Gastrocnemius medialis (tissue), 4 donors: ENCODE data around the gene DMD. TPM values are rescaled to one million over a fixed set of nuclear protein-coding genes. Genes with fewer than 3 reads are reported as not detected.

Experiments
- ATAC-seq, 2 donors: fragments of 150-250 bp; one replicate each; pipeline ENCODE4 v1.9.1; 2016
- DNase-seq, 2 donors: peaks; one replicate each; pipeline ENCODE4 v3.0.0-alpha.2; 2019
- H3K27ac ChIP-seq, 4 donors: fragments of 200-600 bp; sonication (generic); 1 replicate in 1 of 4; 2 replicates in 3 of 4; pipeline ENCODE4 v1.5.1; 2016 to 2018; ENCODE audit warnings: mild to moderate bottlenecking in 2 of 4, moderate library complexity in 1 of 4
- H3K27me3 ChIP-seq, 3 donors: fragments of 200-600 bp; sonication (generic) in 2 of 3; 1 replicate in 1 of 3; 2 replicates in 2 of 3; pipeline versions ENCODE4 v1.5.1 to v1.6.0; 2016 to 2019; ENCODE audit warnings: mild to moderate bottlenecking in 1 of 3, moderate library complexity in 1 of 3
- H3K36me3 ChIP-seq, 2 donors: fragments of 200-600 bp; sonication (generic) in 1 of 2; one replicate each; pipeline ENCODE4 v1.5.1; 2017 to 2018
- H3K4me1 ChIP-seq, 2 donors: fragments of 200-600 bp; sonication (generic) in 1 of 2; one replicate each; pipeline ENCODE4 v1.5.1; 2016 to 2017; ENCODE audit warnings: mild to moderate bottlenecking in 2 of 2
- H3K4me3 ChIP-seq, 4 donors: fragments of 200-600 bp; sonication (generic) in 3 of 4; 1 replicate in 1 of 4; 2 replicates in 3 of 4; pipeline ENCODE4 v1.5.1; 2016 to 2019; ENCODE audit warnings: mild to moderate bottlenecking in 2 of 4
- H3K9me3 ChIP-seq, 3 donors: fragments of 200-600 bp; sonication (generic) in 2 of 3; 1 replicate in 1 of 3; 2 replicates in 2 of 3; pipeline ENCODE4 v1.5.1; 2016 to 2019
- CTCF ChIP-seq, 5 experiments: fragments of 450-650 bp in 3 of 5; fragments of 200-600 bp in 2 of 5; sonication (generic) in 2 of 5; IDR thresholded peaks in 4 of 5; conservative IDR thresholded peaks in 1 of 5; 1 replicate in 4 of 5; 2 replicates in 1 of 5; pipeline ENCODE4 v1.5.1; 2016 to 2019; ENCODE audit warnings: antibody characterized with exemption in 5 of 5, mild to moderate bottlenecking in 3 of 5, moderate library complexity in 3 of 5
- POLR2A ChIP-seq, 2 donors: fragments of 450-650 bp; IDR thresholded peaks; one replicate each; pipeline ENCODE4 v1.6.1; 2017; ENCODE audit warnings: antibody characterized with exemption in 2 of 2, mild to moderate bottlenecking in 2 of 2, moderate library complexity in 2 of 2
- in situ Hi-C, 4 donors: fragments of 200-750 bp; cut with MboI; loops; one replicate each; pipeline versions ENCODE4 v1.15.0 to v1.8.0; 2017; ENCODE audit warnings: low sequenced_read_pairs in 4 of 4
- intact Hi-C: fragments of 100-400 bp; cut with DNase I; formaldehyde crosslinking; loops from one replicate; pipeline ENCODE4 v1.15.1; 2023; ENCODE audit warnings: low total_unique reads
- total RNA-seq, 4 donors: library from RNA; depleted of rRNA; stranded (reverse); fragments of >200 nt; gene quantifications; one replicate each; pipeline versions ENCODE4 v1.1.0 to v1.2.3, GENCODE V29; 2016

Gene DMD
- total RNA-seq, 4 donors from 2014 or later = 53.5 to 201 (median 98.9) TPM

GRCh38 chrX:32662516-32662915, 548.8 kb downstream of the DMD start:
- intact Hi-C loops (no loop called here), in situ Hi-C loops (no loop called here)
- no peak for ATAC-seq
- H3K36me3 ChIP-seq = no peaks in the 10 kb centered on the region
- H3K9me3 ChIP-seq = no peaks in the 10 kb centered on the region
- no peaks in the 10 kb centered on the region for H3K27me3 ChIP-seq
- H3K4me1 ChIP-seq = no peaks in the 10 kb centered on the region
- TF ChIP-seq POLR2A (IDR thresholded peaks at IDR 0.05) (no peak), CTCF (IDR thresholded peaks at IDR 0.05 in 4 of 5, conservative IDR thresholded peaks at IDR 0.05 in 1 of 5) (no peak)
- no peak overlapping the region for H3K4me3 ChIP-seq
- no peak for DNase-seq
- no peak overlapping the region for H3K27ac ChIP-seq

- no peak for DNase-seq
- Histone ChIP-seq H3K4me3 (no peak overlapping the region), H3K36me3 (no peaks in the 10 kb centered on the region), H3K9me3 (no peaks in the 10 kb centered on the region), H3K4me1 (no peaks in the 10 kb centered on the region), H3K27ac (no peak overlapping the region), H3K27me3 (no peaks in the 10 kb centered on the region)
- TF ChIP-seq CTCF (IDR thresholded peaks at IDR 0.05 in 4 of 5, conservative IDR thresholded peaks at IDR 0.05 in 1 of 5) = no peak
- TF ChIP-seq POLR2A (IDR thresholded peaks at IDR 0.05) = no peak
- in situ Hi-C loops (no loop called here), intact Hi-C loops (no loop called here)
- no peak for ATAC-seq
Observed at GRCh38 chrX:32644476-32645245, 566.7 kb downstream of the DMD start.

GRCh38 chrX:32642283-32642682, 569.1 kb downstream of the DMD start:
- no peak for DNase-seq
- Histone ChIP-seq H3K36me3 (no peaks in the 10 kb centered on the region), H3K9me3 (no peaks in the 10 kb centered on the region), H3K4me1 (no peaks in the 10 kb centered on the region), H3K4me3 (no peak overlapping the region), H3K27me3 (no peaks in the 10 kb centered on the region), H3K27ac (no peak overlapping the region)
- intact Hi-C loops (no loop called here), in situ Hi-C loops (no loop called here)
- ATAC-seq = no peak
- TF ChIP-seq CTCF (IDR thresholded peaks at IDR 0.05 in 4 of 5, conservative IDR thresholded peaks at IDR 0.05 in 1 of 5) (no peak), POLR2A (IDR thresholded peaks at IDR 0.05) (no peak)

- ATAC-seq (no peak), DNase-seq (no peak)
- H3K4me3 ChIP-seq = no peak overlapping the region
- H3K27ac ChIP-seq = no peak overlapping the region
- in situ Hi-C loops (no loop called here), intact Hi-C loops (no loop called here)
- no peaks in the 10 kb centered on the region for H3K9me3 ChIP-seq
- peaks cover 0 to 14% of the 10 kb centered on the region in 2 donors for H3K4me1 ChIP-seq
- no peaks in the 10 kb centered on the region for H3K36me3 ChIP-seq
- TF ChIP-seq CTCF (IDR thresholded peaks at IDR 0.05 in 4 of 5, conservative IDR thresholded peaks at IDR 0.05 in 1 of 5) (no peak), POLR2A (IDR thresholded peaks at IDR 0.05) (no peak)
- no peaks in the 10 kb centered on the region for H3K27me3 ChIP-seq
Observed at GRCh38 chrX:32618154-32618553, 593.2 kb downstream of the DMD start.
